Nephron progenitor cell (in vitro differentiated cells): ENCODE data around the gene TMPRSS6.

ENCODE experiments used
- DNase-seq: peaks from one replicate; pipeline ENCODE4 v3.0.0; 2021
- H3K27ac Mint-ChIP-seq: 2 replicates; pipeline ENCODE4 v1.8.0; 2021; ENCODE audit warnings: mild to moderate bottlenecking, moderate library complexity, mixed read lengths
- H3K27me3 Mint-ChIP-seq: 2 replicates; pipeline ENCODE4 v1.8.0; 2021; ENCODE audit warnings: mild to moderate bottlenecking, low read depth, mixed read lengths; ENCODE audit not compliant: poor library complexity
- H3K36me3 Mint-ChIP-seq: 2 replicates; pipeline ENCODE4 v1.8.0; 2021; ENCODE audit warnings: low read depth, mixed read lengths
- H3K4me1 Mint-ChIP-seq: 2 replicates; pipeline ENCODE4 v1.8.0; 2021; ENCODE audit warnings: mixed read lengths
- H3K4me3 Mint-ChIP-seq: 2 replicates; pipeline ENCODE4 v1.8.0; 2021; ENCODE audit warnings: mild to moderate bottlenecking, moderate library complexity, mixed read lengths
- H3K9me3 Mint-ChIP-seq: 2 replicates; pipeline ENCODE4 v1.8.0; 2021; ENCODE audit warnings: mild to moderate bottlenecking, moderate library complexity, mixed read lengths
- TF ChIP-seq, protein P1 (sequence below): fragments of 200-600 bp; sonication (generic); IDR thresholded peaks from 2 replicates; pipeline ENCODE4 v1.5.0; 2021; ENCODE audit warnings: antibody characterized with exemption

TMPRSS6 gene

DNA sequence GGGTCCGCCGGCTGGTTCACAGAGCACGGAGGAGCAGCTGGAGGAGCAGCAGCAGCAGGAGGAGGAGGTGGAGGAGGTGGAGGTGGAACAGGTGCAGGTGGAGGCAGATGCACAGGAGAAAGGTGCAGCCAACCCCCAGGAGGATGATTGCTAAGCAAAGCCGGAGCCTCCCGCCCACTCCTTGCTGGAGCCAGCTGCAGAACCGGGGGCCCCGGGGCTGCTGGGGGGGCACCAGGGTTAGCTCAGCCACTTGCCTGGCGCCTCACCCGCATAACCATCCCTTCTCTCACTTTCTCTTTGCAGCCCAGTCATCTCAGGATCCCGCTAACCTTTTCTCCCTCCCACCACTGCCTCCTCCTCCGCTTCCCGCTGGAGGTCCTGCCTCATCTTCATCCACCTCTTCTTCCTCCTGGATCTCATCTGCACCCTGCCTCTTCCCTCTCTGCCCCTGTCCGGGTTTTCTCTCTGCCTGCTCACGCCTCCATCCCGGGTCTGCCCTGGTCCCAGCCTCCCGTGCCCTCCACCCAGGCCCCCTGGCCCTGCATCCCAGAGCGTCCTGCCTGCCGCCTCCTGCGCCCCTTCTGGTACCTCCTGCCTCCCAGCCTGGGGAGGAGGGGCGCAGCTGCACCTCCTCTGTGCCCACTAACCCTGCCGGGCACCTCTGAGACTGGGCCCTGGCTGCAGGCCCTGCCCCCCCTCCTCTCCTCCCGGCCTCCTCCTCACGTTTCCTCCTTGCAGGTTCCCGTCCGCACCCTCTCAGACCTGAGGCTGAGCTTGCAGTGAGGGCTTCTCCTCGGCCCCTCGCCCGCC lies 48.5 kb downstream of the TMPRSS6 start:
- no peaks in the 10 kb centered on the region for H3K4me1 Mint-ChIP-seq
- no peaks in the 10 kb centered on the region for H3K36me3 Mint-ChIP-seq
- no peak for DNase-seq
- peaks cover 4% of the 10 kb centered on the region for H3K27me3 Mint-ChIP-seq
- TF ChIP-seq, protein P1, sequence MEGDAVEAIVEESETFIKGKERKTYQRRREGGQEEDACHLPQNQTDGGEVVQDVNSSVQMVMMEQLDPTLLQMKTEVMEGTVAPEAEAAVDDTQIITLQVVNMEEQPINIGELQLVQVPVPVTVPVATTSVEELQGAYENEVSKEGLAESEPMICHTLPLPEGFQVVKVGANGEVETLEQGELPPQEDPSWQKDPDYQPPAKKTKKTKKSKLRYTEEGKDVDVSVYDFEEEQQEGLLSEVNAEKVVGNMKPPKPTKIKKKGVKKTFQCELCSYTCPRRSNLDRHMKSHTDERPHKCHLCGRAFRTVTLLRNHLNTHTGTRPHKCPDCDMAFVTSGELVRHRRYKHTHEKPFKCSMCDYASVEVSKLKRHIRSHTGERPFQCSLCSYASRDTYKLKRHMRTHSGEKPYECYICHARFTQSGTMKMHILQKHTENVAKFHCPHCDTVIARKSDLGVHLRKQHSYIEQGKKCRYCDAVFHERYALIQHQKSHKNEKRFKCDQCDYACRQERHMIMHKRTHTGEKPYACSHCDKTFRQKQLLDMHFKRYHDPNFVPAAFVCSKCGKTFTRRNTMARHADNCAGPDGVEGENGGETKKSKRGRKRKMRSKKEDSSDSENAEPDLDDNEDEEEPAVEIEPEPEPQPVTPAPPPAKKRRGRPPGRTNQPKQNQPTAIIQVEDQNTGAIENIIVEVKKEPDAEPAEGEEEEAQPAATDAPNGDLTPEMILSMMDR, result no peak
- H3K27ac Mint-ChIP-seq, result no peak overlapping the region
- H3K4me3 Mint-ChIP-seq, result no peak overlapping the region
- H3K9me3 Mint-ChIP-seq, result no peaks in the 10 kb centered on the region

DNA sequence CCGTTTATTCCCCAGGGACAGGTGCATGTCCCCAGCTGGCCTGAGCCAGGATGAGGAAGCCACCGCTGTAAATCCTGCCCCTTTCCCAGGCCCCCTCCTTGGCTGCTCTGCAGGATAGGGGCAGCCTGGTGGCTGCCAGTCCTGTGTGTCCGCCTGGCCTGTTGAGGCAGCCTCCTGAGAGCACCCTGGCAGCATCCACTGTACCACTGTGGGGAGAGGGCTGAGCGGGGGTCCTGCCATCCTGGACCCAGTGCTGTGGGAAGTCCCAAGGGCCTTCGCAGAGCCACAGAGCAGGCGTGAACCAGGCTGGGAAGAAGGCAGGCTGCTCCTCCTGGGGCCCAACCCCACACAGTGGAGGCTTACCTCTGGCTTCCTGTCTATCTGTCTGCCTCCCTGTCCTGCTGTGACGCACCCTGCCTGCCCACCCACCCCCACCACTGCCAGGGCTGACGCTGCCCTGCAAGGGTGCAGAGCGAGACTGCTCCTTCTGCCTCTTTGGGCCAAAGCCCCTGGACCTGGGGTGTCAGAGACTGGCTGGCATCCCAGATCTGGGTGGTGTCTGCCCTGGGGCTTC lies 49.5 kb downstream of the TMPRSS6 start:
- TF ChIP-seq, protein P1, result no peak
- Mint-ChIP-seq H3K9me3 (no peaks in the 10 kb centered on the region), H3K27me3 (peaks cover 4% of the 10 kb centered on the region), H3K4me1 (no peaks in the 10 kb centered on the region), H3K27ac (no peak overlapping the region), H3K36me3 (no peaks in the 10 kb centered on the region), H3K4me3 (no peak overlapping the region)
- DNase-seq, result no peak

DNA sequence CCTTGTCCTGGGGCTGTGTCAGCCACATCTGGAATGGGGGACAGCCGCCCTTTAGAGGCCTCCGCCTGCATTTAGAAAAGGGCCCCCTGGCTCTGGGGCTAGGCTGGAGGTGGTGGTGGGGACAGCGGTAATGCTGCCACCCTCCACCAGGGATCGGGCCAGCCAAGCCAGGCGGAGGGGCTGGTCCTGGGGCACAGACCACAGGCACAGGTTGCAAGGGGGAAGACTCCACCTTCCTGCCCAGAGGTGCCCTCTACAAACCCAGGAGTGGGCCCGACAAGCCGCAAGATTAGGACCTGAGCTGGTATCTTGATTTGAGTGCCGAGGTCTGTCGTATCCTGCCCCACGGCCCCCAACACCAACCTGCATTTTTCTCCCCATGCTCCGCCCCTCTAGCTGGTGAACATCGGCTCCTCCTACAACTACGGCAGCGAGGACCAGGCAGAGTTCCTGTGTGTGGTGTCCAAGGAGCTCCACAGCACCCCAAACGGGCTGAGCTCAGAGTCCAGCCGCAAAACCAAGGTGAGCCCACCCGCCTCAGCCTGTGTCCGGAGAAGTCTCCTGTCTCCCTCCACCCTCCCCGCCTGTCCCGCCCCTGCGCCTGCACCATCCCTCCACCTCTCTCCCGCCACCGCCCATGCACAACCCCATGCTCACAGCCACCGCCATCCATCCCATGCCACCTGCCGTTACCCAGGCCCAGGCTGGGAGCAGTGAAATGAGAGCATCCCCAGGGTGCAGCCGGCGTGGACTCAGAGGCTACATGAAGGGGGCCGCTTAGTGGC lies 50.4 kb downstream of the TMPRSS6 start:
- TF ChIP-seq, protein P1, result no peak
- no peaks in the 10 kb centered on the region for H3K27me3 Mint-ChIP-seq
- no peaks in the 10 kb centered on the region for H3K36me3 Mint-ChIP-seq
- no peak overlapping the region for H3K4me3 Mint-ChIP-seq
- no peak overlapping the region for H3K27ac Mint-ChIP-seq
- DNase-seq, result no peak
- no peaks in the 10 kb centered on the region for H3K4me1 Mint-ChIP-seq
- H3K9me3 Mint-ChIP-seq, result no peaks in the 10 kb centered on the region

DNA sequence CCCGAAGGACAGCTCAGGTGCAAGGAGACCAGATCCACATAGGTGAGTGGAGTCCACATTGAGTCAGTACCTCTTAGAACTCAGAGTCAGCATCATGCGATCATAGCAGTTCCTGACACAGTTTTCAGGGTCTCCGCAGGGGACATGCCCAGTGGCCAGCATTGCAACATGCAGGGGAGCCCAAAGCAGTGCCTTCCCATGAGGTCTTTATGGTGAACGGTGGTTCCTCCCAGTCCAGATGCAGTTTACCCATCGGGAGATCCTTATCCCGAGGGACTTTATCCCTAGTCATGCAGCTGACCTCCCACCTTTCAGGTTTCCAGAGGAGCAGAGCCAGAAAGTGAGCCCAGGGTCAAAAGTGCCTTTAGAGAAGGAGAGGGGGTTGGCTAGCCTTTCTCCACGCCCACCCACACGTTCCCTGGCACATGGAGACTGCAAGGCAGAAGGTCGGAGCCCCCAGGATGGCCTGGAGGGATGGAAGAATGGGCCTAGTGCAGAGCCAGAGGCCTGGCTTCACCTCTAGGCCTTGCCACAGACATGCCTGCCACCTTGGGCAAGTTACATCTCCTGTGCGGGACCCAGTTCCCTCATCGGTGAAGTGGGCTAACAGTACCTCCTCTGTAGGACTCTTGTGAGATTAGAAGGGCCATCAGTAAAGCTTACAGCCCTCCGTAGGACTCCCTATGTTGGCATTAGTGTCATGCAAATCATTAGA lies 51.6 kb downstream of the TMPRSS6 start:
- DNase-seq, result no peak
- TF ChIP-seq, protein P1, result no peak
- H3K4me1 Mint-ChIP-seq, result peaks cover 6% of the 10 kb centered on the region
- no peaks in the 10 kb centered on the region for H3K36me3 Mint-ChIP-seq
- H3K9me3 Mint-ChIP-seq, result no peaks in the 10 kb centered on the region
- H3K4me3 Mint-ChIP-seq, result no peak overlapping the region
- no peak overlapping the region for H3K27ac Mint-ChIP-seq
- peaks cover 3% of the 10 kb centered on the region for H3K27me3 Mint-ChIP-seq

DNA sequence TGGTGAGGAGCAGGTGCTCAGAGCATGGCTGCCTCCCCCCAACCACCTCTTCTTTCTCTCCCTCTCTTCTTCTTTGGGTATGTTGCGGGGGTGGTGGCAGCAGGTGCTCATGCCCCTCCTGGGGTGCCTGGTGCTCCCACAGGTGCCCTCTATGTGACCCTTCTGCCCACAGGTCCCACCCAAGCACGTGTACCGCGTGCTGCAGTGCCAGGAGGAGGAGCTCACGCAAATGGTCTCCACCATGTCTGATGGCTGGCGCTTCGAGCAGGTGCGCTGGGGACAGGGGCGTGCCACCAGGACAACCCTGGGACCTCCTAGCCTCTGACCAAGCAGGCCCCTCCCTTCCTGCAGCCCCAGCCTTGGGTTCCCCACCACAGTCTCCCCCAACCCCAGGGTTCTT lies 52.3 kb downstream of the TMPRSS6 start:
- TF ChIP-seq, protein P1, result no peak
- Mint-ChIP-seq H3K27ac (no peak overlapping the region), H3K4me1 (peaks cover 13% of the 10 kb centered on the region), H3K36me3 (no peaks in the 10 kb centered on the region), H3K4me3 (no peak overlapping the region), H3K9me3 (no peaks in the 10 kb centered on the region), H3K27me3 (peaks cover 6% of the 10 kb centered on the region)
- no peak for DNase-seq
